GM12875 (cell line): Measurements from ENCODE around the gene BRD8.

Source experiments
- H3K4me3 ChIP-seq: one replicate; pipeline ENCODE4 v1.5.1; 2011; ENCODE audit warnings: low read depth, low read length, control low read depth
- TF ChIP-seq, protein P1 (sequence below): IDR thresholded peaks from 2 replicates; pipeline ENCODE4 v1.5.1; 2011; ENCODE audit warnings: low read depth, mild to moderate bottlenecking, control low read depth, inconsistent platforms, low read length, moderate library complexity, borderline replicate concordance; ENCODE audit not compliant: insufficient read depth

BRD8 gene

DNA sequence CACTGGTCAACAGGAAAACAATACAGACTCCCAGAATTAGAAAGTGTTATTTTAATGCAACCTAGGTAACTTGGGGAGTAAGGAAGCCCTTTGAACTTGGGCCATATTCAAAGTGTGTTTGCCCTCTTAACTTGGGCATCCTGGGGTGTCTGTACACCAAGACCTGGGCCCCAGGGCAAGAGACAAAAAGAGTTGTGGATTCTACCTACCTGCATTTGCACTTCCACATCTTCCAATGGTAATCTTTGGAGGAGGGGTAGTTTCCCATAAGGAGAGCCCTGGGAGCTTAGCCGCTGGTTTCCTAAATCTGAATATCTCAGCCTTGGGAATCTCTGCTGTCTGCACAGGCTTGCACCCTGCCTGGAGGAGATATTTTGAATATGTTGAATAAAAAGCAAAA, 86.1 kb downstream of the BRD8 start:
- no peak overlapping the region for H3K4me3 ChIP-seq
- TF ChIP-seq, protein P1, sequence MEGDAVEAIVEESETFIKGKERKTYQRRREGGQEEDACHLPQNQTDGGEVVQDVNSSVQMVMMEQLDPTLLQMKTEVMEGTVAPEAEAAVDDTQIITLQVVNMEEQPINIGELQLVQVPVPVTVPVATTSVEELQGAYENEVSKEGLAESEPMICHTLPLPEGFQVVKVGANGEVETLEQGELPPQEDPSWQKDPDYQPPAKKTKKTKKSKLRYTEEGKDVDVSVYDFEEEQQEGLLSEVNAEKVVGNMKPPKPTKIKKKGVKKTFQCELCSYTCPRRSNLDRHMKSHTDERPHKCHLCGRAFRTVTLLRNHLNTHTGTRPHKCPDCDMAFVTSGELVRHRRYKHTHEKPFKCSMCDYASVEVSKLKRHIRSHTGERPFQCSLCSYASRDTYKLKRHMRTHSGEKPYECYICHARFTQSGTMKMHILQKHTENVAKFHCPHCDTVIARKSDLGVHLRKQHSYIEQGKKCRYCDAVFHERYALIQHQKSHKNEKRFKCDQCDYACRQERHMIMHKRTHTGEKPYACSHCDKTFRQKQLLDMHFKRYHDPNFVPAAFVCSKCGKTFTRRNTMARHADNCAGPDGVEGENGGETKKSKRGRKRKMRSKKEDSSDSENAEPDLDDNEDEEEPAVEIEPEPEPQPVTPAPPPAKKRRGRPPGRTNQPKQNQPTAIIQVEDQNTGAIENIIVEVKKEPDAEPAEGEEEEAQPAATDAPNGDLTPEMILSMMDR: no peak

DNA sequence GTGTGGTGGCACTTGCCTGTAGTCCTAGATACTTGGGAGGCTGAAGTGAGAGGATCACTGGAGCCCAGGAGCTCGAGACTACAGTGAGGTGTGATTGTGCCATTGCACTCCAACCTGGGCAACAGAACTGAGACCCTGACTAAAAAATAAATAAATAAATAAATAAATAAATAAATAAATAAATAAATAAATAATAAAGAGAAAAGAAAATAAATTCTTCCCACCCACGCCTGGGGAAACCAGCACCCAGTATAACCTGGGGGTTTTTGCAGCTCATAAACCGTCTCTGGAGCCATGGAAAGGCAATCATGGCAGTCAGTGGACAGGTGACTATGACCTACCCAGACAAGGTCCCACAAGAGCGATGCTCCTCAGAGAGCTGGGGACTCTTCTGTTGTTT, 86.7 kb downstream of the BRD8 start:
- TF ChIP-seq, protein P1: no peak
- no peak overlapping the region for H3K4me3 ChIP-seq
